Left lung (tissue), 10 donors: ENCODE measurements around the gene DKK2. TPM values are rescaled to one million over a fixed set of nuclear protein-coding genes. Genes with fewer than 3 reads are reported as not detected.
A peak's percentile ranks its signal among the peaks of the same experiment; 100 is the strongest.

Source experiments
- ATAC-seq: fragments of 200-7000 bp; cut with Tn5 transposase; one replicate; pipeline ENCODE4 v1.9.1; 2020; ENCODE audit warnings: moderate library complexity
- DNase-seq, 4 donors: peaks; one replicate each; pipeline ENCODE4 v3.0.0-alpha.2; 2013 to 2020
- H3K27ac ChIP-seq, 2 donors: fragments of 200-600 bp; sonication (generic) in 1 of 2; one replicate each; pipeline versions ENCODE4 v1.5.0 to v1.8.0; 2020 to 2021
- H3K27me3 ChIP-seq, 2 donors: fragments of 200-600 bp; sonication (generic) in 1 of 2; one replicate each; pipeline versions ENCODE4 v1.5.0 to v1.8.0; 2020 to 2021
- H3K36me3 ChIP-seq, 2 donors: fragments of 200-600 bp; sonication (generic) in 1 of 2; one replicate each; pipeline versions ENCODE4 v1.5.0 to v1.8.0; 2020 to 2021
- H3K4me1 ChIP-seq, 2 donors: fragments of 200-600 bp; one replicate each; pipeline ENCODE4 v1.8.0; 2021
- H3K4me3 ChIP-seq, 2 donors: fragments of 200-600 bp; sonication (generic) in 1 of 2; one replicate each; pipeline versions ENCODE4 v1.5.0 to v1.8.0; 2020 to 2021; ENCODE audit warnings: mild to moderate bottlenecking in 1 of 2
- H3K9me3 ChIP-seq, 2 donors: fragments of 200-600 bp; sonication (generic) in 1 of 2; one replicate each; pipeline versions ENCODE4 v1.5.0 to v1.8.0; 2020 to 2021
- intact Hi-C, 2 donors: fragments of 100-400 bp; cut with DNase I; formaldehyde crosslinking; loops; one replicate each; pipeline versions ENCODE4 v1.11.2 to v1.14.2; 2022
- polyA plus RNA-seq, 6 donors: library from polyadenylated mRNA; unstranded; fragments of 120-200 nt; gene quantifications; one replicate each; pipeline ENCODE4 v1.2.1, GENCODE V29; 2013; ENCODE audit not compliant: insufficient read length in 6 of 6
- total RNA-seq, 2 donors: library from RNA; stranded (reverse); fragmentation: NEBNext Ultra II Directional; extraction: Animal tissue kit (Norgen Biotek cat#: 25700); gene quantifications; one replicate each; pipeline ENCODE4 v1.2.1, GENCODE V29; 2021
- TF ChIP-seq, protein P1 (sequence below), 2 donors: fragments of 200-600 bp; sonication (generic) in 1 of 2; IDR thresholded peaks; one replicate each; pipeline versions ENCODE4 v1.5.0 to v1.8.0; 2021; ENCODE audit warnings: antibody characterized with exemption in 2 of 2
- donor health status: DM: no; HTN: yes; CAD: no.
- donor health status: DM: no; HTN: no; CAD: no.

Gene DKK2
- total and polyA plus RNA-seq, 8 donors: 1.8 to 20.2 (median 3.8) TPM

DNA sequence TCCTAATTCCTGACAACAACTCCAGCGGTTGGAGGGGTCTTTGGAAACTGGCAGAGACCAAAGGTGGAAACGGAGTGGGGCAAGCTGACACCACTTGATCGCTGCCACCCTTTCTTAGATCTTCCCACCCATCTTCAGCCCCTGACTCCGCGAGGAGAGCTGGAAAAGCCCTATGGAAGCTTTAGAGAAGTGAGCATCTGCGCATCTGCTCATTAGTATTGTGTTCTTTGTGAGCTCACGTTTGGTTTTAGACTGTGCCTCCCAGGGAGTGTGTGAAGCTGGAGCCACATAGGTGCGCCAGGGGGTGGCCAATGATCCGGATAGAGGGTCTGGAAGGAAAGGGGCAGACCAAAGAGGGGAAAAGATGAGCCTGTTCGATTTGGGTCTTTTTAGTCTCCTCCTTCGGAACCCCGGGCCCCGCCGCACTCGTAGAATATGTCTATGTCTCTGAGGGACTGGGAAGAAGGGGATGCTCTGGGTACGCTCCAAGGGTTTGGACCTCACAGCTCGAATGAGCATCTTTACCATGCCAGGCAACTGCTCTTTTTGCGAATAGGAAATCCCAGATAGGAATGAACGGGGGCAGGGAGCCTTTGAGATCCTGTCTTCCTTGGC, 578 bp upstream of the DKK2 start:
- DNase-seq: peak in 1 of 4 donors; percentile 66

DNA sequence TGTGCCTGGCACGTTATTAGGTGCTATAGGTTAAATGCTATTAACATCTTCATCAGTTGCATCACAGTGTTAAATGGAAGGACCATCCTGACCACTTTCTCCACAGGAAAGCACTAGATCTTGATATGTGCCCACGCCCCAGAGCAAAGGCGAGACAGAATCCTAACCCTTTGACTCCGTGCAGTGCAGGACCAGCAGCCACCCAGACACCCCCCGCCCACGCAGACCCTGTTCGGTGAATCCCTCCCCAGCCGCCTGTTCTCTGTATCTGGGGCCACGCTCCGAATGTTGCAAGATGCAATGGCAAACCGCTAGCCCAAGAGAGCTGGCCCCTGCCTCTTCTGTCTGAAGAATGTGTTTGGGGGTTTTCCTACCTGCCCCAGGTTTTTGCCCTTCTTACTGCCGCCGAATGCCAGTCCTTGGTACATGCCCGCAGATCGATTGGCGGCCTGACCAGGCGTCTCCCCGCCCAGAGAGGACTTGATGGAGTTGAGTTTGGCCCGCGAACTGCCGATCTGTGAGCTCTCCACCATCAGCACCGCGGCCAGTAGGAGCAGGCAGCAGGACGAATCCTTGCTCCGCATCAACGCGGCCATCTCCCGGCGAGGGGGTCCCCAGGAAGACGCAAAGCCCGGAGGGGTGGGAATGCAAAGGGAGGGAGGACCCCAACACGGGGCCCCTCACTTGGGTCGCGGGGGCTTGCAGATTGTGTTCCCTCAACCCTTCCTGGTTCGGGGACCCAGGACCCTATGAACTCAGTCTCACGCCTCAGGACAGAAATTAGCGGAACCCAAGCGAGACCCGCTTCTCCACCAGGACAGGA, 906 bp downstream of the DKK2 start:
- peak; percentile 63 for ATAC-seq
- TF ChIP-seq, protein P1, sequence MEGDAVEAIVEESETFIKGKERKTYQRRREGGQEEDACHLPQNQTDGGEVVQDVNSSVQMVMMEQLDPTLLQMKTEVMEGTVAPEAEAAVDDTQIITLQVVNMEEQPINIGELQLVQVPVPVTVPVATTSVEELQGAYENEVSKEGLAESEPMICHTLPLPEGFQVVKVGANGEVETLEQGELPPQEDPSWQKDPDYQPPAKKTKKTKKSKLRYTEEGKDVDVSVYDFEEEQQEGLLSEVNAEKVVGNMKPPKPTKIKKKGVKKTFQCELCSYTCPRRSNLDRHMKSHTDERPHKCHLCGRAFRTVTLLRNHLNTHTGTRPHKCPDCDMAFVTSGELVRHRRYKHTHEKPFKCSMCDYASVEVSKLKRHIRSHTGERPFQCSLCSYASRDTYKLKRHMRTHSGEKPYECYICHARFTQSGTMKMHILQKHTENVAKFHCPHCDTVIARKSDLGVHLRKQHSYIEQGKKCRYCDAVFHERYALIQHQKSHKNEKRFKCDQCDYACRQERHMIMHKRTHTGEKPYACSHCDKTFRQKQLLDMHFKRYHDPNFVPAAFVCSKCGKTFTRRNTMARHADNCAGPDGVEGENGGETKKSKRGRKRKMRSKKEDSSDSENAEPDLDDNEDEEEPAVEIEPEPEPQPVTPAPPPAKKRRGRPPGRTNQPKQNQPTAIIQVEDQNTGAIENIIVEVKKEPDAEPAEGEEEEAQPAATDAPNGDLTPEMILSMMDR (IDR thresholded peaks at IDR 0.05): no peak
- Histone ChIP-seq H3K27me3 (peaks cover 75 to 81% of the 10 kb centered on the region in 2 donors), H3K27ac (no peak overlapping the region), H3K4me1 (peaks cover 12 to 30% of the 10 kb centered on the region in 2 donors), H3K4me3 (peak overlapping the region; percentile 4 to 33), H3K9me3 (no peaks in the 10 kb centered on the region), H3K36me3 (no peaks in the 10 kb centered on the region)
- intact Hi-C loops: no loop called here
- peak in 2 of 4 donors; percentile 15 to 70 for DNase-seq

More for the DNA sequence above, 578 bp upstream of the DKK2 start:
- Histone ChIP-seq H3K36me3 (no peaks in the 10 kb centered on the region), H3K27ac (no peak overlapping the region), H3K4me3 (peak overlapping the region in 1 of 2 donors; percentile 33), H3K4me1 (peaks cover 12 to 30% of the 10 kb centered on the region in 2 donors), H3K9me3 (no peaks in the 10 kb centered on the region), H3K27me3 (peaks cover 68 to 81% of the 10 kb centered on the region in 2 donors)
- intact Hi-C loops: no loop called here
- TF ChIP-seq, protein P1 (IDR thresholded peaks at IDR 0.05): no peak
- ATAC-seq: no peak

DNA sequence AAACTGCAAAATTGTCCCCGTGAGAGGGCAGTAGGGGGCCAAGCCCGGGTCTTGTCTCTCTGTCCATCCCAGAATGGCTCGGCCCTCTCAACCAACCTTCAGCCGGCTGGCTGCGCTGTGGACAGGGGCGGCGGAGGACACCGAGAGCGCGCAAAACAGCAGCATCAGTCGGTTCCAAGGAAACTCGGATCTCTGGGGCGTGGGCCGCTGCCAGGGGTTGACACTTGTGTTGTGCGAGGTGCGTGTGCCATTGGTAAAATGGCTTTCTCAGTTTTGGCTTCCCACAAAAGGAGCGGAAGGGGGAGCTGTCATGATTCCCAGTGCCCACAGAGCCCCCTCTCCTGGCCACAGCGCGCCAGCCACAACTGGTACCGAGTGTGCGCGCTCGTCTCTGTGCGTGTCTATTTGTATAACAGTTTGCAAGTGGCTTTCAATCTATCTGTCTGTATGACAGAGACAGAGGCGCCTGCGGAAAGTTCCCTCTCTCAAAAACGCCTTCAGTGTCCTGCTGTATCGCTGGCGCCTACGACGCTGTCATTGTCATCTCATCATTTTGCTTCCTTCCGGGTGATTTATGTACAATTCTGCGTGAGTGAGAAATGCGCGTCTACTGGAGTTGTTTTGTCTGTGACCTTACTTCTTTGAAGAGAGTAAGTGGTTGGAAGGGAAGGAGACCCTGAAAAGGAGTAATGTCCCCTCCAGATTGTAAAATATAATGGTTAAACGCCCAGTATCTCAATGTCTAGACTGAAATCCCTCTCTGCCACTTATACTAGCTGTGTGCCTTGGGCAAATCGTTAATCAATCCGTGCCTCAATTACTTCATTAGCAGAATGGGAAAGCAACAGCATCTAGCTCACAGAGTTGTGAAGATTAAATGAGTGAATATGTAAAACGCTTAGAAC, 1.8 kb downstream of the DKK2 start:
- intact Hi-C loops: no loop called here
- H3K4me3 ChIP-seq: no peak overlapping the region
- peaks cover 12 to 30% of the 10 kb centered on the region in 2 donors for H3K4me1 ChIP-seq
- no peaks in the 10 kb centered on the region for H3K9me3 ChIP-seq
- peak; percentile 21 for ATAC-seq
- peak in 3 of 4 donors; percentile 26 to 60 (median 33) for DNase-seq
- no peaks in the 10 kb centered on the region for H3K36me3 ChIP-seq
- no peak overlapping the region for H3K27ac ChIP-seq
- TF ChIP-seq, protein P1 (IDR thresholded peaks at IDR 0.05): no peak
- H3K27me3 ChIP-seq: peaks cover 73 to 76% of the 10 kb centered on the region in 2 donors

DNA sequence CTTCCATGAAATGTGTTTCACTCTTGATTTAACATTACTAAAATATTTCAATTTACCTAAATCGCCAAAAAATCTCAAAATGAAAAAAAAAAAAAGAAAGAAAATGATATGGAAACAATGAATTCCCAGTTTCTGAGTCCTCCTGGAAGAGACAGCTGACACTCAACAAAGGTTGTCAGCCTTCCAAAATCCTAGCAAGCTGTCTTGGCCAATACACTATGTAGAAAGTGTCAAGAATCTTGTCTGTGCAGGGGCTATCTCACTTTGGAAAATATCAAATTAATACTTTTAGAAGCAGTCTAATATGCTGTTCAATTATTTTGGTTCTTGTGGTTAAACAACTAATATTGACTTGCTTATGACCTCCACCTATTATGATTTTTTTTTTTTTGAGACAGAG, 8.7 kb downstream of the DKK2 start:
- Histone ChIP-seq H3K4me1 (no peaks in the 10 kb centered on the region), H3K36me3 (no peaks in the 10 kb centered on the region), H3K9me3 (no peaks in the 10 kb centered on the region), H3K4me3 (no peak overlapping the region), H3K27me3 (peaks cover 3 to 9% of the 10 kb centered on the region in 2 donors), H3K27ac (no peak overlapping the region)
- intact Hi-C loops: no loop called here
- no peak for DNase-seq
- no peak for ATAC-seq
- TF ChIP-seq, protein P1 (IDR thresholded peaks at IDR 0.05): no peak
